ENCODE results near the gene SUDS3.

DNA sequence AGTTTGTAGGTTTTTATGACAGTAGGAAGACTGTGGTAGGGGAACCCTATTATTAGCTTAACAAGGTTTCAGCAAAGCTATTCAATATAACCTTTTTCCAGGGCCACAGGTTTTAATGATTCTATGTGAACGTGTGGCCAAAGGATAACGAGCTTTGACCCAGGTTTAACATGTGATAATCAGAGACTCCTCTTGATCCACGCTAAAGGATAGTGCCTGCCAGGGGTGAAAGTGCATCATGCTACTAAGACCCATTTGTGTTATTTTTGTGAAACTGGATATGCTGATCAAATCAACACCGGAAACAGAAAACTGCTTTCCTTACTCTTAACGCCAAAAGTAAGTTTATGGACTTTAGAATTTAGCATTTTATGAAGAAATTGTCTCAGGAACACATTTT, 2.7 kb upstream of the SUDS3 start:
- TF ChIP-seq, protein P1, sequence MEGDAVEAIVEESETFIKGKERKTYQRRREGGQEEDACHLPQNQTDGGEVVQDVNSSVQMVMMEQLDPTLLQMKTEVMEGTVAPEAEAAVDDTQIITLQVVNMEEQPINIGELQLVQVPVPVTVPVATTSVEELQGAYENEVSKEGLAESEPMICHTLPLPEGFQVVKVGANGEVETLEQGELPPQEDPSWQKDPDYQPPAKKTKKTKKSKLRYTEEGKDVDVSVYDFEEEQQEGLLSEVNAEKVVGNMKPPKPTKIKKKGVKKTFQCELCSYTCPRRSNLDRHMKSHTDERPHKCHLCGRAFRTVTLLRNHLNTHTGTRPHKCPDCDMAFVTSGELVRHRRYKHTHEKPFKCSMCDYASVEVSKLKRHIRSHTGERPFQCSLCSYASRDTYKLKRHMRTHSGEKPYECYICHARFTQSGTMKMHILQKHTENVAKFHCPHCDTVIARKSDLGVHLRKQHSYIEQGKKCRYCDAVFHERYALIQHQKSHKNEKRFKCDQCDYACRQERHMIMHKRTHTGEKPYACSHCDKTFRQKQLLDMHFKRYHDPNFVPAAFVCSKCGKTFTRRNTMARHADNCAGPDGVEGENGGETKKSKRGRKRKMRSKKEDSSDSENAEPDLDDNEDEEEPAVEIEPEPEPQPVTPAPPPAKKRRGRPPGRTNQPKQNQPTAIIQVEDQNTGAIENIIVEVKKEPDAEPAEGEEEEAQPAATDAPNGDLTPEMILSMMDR (conservative IDR thresholded peaks at IDR 0.05): no peak
- no peak for TF ChIP-seq EZH2 (IDR thresholded peaks at IDR 0.05; ENCODE audit: low read depth)

All from PC-9 (cell line).